Smooth muscle cell of the umbilical artery (primary cell): ENCODE measurements around the gene LANCL3. TPM values are rescaled to one million over a fixed set of nuclear protein-coding genes. Genes with fewer than 3 reads are reported as not detected.

Experiments used
- total RNA-seq: library from RNA; depleted of rRNA; stranded (reverse); fragments of >200 nt; gene quantifications from 2 replicates; pipeline ENCODE4 v1.2.3, GENCODE V29; 2014

Gene LANCL3
- total RNA-seq, result under 0.01 and 0.83 TPM in 2 replicates

DNA sequence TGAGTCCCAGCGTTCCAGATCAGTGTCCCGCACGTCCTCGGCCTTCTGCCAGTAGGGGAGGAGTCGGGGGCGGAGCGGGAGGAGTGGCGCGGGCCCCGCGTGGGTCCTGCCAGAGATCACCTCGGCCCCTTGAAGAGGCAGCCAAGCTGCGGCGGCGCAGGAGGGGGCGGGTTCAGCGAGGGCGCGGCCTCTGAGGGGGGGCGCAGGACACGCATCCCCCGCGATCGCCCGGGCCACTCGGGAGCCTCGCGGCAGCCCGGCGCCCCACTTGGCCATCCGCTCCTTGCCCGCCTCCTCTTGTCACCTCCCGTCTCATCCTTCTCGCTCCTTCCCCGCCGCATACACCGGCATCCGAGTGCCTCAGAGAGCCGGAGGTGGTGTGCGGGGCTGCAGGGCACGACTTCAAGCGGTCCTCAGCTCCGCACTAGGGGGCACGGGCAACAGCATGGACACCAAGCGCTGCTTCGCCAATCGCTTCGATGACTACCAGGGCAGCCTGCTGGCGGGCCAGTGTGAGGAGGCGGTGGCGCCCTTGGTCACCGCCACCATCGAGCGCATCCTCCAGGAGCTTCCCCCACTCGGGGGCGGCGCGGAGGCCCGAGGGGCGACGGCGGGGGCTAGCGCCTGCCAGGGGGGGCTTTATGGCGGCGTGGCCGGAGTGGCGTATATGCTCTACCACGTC, at the start of gene LANCL3:
LANCL3 (plus strand) TSS at position 236 of the 682 bp plus-strand sequence; CDS start at position 446, 210 bp downstream.

GRCh38 chrX:37685381-37686359, 114.2 kb downstream of the LANCL3 start, which contains the start of gene XK:
TSS of gene XK (plus strand) at chrX:37685791. CDS start at chrX:37685962, 171 bp downstream.

Other genes starting within 250 kb of the LANCL3 start
- 11.3 and 13.1 TPM in 2 replicates for gene PRRG1, start 222.3 kb upstream of the LANCL3 start, total RNA-seq
- under 0.01 and 0.05 TPM in 2 replicates for gene XK, start 114.1 kb downstream of the LANCL3 start, total RNA-seq
- gene CYBB, start 208.4 kb downstream of the LANCL3 start, total RNA-seq, result not detected in 2 replicates